NCI-H2029 (cell line): ENCODE data around the gene KXD1.

Experiments used
- DNase-seq: peaks from one replicate; lab custom pipeline; 2025; lab: John Stamatoyannopoulos, UW

Gene KXD1

DNA sequence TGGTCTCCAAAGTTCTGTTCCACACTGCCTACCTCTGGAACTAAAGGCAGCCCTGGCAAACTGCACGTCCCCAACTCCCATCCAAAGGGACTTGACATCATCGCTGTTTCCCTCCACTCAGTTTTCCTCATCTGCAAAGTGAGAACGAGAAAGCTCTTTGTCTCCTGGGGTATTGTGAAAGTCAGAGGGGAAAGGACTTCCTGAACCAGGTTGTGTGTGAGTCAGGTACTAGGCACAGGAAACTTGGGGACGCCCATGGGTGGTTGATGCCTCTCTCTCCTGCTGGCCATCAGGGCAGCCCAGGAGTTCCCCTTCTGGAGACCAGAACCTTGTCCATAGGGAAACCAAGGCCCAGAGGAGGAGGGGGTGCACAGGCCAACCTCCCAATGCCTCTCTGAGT, 44.2 kb downstream of the KXD1 start:
- no peak for DNase-seq

DNA sequence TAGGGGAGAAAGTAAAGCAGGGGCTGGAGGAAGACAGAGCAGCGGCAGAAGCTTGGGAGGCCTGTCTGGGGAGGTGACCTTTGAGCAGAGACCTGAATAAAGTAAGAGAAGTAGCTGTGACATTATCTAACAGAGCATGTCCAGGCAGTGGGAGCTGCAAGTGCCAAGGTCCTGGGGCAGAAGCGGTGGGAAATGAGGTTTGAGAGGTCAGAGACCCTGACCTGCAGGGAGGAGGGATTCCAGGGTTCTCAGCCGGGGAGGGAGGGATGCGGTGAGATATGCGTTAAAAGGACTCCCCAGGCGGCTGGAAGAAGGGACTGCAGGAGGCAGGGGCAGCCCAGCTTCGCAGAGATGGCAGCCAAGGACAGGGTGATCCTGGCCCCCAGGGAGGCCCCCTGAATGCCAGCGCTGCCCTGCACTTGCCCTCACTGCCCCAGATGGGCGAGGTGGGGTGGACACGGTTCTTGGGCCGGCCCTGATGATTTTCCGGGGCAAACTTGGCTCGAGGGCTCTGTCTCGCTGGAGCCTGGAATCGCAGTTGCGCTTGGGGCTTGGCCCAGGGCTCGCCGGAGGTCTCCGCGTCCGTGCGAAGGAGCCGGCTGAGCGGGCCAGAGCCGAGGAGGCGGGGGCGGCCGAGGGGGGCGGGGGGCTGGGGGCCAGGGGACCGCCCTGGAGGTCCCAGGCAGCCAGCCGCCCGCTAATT, 45.7 kb downstream of the KXD1 start:
- DNase-seq: no peak

DNA sequence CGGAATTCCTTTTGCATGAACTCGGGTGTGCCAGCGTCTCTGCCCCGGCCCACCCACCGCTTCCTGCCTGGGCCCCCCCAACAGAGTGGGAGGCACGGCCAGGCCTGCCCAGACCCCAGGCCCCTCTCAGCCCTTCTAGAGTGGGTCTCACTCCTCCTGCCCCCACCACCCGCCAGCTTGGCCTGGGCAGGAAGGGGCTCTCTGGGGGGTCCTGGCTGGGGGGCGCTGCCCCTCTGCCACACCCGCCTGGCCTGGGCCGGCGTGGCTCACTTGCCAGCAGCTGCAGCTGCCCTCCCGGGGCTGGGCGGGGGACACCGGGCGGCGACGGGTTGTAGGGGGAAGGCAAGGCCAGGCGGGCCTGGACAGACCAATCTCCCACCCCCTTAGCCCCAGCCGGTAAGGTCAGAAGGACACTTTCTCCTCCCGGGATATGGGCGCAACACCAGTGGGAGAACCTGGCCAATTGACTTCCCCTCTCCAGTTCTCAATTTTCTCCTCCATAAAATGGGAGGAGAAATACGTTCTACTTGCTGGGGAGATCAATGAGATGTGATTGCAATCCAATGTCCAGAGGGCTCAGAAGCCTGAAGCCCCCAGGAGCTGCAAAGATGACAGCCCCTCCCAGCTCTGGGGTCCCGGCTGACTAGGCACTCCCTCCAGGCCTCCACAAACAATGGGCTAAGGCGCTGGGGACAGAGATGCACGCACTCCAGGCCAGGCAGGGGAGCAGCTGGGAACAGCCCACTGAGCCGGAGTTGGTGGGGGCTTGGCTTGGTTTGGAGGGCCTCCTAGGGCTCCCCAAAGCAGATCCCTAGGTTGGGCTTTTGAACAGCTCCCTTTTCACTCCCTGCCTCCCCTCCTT, 46.5 kb downstream of the KXD1 start:
- DNase-seq: no peak

- DNase-seq: no peak
These were observed 47.1 kb downstream of the KXD1 start for GRCh38 chr19:18604820-18605159.

DNA sequence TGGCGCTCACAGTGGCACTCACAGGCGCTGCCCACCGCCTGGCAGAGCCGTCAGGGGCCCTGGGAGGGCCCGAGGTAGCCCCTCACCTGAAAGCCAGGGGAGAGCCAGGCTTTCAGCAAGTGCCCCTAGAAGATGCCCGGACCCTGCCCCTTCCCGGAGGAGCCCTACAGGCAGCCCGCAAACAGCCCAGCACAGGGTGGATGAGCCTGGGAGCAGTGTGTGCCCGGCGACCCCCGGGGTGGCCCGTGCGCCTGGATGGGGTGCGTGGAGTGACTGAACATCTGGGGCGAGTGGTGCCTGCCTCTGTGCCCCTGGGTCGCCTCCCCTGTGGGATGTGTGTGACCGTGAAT, 47.5 kb downstream of the KXD1 start:
- DNase-seq: no peak

DNA sequence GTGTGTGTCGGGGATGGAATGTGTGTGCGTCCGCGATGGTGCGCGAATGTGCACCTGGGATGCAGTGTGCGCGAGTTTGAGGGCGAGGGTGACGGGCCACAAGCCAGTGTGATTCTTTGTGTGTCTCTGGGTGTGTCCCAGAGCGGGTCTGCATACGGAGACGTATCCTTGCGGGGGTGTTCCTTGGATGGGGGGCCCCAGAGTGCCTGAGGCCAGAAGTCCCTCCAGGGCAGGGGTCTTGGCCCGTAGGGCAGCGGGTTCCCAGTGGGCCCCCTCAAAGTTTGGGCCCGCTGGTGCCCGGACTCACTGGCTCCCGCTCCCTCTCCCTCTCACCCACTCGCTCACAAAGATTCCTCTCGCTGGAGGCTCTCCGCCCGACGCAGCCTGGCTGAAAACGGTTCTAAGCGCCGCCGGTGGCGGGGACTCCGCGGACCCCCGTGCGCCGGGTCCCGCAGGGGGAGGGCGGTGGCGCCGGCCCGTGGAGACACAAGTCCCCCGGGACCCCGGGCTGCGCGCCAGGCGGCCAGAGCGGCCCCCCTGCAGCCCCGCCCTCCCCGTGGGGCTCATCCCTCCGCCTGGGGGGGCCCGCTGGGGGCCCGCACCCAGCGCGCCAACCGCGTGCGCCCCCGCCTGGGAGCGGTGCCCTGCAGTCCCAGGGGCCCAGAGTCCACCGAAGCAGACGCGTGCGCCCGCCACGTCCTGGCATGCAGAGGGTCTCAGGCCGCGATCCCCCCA, 48.0 kb downstream of the KXD1 start:
- DNase-seq: no peak

DNA sequence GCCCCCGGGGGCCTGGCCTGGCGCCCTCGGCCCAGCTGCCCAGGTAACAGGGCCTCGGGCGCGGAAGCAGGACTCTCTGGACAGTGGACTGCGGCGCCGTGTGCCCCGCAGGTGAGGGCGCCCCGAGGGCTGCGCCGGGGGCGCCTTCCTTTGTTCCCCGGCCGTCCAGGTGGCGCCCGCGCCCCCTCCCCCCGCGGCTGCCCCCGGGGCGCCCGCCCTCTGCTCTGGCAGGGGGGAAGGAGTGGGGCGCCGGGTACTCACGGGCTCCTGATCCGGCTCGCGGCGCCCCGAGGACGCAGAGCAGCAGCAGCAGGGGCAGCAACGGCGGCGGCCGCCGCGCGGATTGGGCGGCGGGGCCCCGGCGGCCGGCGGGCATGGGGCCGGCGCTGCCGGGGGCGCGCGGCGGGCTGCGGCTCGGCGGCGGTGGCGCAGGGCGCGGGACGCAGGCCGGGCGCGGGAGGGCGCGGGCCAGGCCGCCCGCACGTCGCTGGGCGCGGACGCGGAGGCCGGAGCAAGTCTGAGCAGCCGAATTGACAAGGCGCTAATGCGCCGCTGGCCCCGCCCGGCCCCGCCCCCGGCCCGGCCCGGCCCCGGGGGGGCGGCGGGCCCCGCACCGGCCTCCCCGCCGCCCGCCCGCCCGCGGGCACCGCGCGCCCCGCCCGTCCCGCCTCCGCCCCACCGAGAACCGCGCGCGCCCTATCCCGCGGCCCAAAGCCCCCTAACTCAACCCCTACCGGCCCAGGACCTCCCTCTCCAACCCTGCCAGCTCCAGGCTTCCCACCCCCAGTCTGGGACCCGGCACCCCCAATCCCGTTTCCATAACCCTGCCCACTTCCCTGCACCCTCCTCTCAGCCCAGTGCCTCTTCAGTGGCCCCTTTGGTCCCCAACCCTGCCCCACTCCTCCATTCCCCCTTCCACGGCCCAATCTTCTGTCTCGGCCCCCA, 48.9 kb downstream of the KXD1 start, which contains the start of gene CRLF1:
Gene CRLF1, minus strand, starts transcription at position 519 of the 945 bp plus-strand sequence. Its CDS starts 143 bp downstream, at position 376.
- no peak for DNase-seq

DNA sequence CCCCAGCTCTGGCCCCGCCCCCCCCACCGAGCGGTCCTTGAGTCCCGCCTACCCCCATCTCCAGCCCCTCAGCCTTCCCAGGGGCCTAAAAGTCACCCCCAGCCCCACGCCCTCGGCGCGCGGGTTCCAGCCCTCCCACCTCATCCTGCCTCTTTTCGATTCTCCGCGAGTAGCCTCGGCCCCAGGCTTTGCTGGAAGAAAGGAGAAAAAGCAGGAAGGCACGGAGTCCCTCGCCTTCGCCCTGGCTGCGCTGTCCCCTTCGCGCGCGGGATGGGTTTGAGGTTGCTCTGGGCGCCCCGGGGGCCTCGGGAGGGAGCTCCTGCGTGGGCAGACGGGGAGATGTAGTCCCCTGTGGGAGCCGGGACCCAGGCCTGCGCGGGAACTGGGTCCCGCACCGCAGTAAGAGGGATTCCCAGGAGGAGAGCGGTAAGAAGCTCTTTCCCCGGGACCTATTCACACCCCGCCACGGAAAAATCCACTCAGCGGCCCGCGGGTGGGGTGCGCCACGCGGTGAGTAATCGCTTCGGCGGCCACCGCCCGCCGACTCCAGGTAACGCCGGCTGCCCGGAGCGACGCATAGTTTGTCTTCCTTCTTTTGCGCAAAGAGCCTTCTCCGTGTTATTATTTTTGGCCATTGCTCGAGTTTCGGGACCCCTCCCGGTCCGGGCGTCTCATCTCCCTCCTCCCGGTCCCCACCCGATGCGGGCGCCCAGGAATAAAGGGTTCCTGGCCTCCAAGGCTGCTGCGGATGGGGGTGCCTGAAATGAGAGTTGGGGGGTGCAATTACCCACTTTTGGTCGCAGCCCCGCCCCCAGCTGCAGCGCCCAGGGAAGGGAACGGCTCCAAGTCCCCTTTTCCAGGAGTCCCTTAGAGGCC, 49.8 kb downstream of the KXD1 start:
- no peak for DNase-seq

GRCh38 chr19:18608102-18608804, 50.6 kb downstream of the KXD1 start:
- DNase-seq: no peak

DNA sequence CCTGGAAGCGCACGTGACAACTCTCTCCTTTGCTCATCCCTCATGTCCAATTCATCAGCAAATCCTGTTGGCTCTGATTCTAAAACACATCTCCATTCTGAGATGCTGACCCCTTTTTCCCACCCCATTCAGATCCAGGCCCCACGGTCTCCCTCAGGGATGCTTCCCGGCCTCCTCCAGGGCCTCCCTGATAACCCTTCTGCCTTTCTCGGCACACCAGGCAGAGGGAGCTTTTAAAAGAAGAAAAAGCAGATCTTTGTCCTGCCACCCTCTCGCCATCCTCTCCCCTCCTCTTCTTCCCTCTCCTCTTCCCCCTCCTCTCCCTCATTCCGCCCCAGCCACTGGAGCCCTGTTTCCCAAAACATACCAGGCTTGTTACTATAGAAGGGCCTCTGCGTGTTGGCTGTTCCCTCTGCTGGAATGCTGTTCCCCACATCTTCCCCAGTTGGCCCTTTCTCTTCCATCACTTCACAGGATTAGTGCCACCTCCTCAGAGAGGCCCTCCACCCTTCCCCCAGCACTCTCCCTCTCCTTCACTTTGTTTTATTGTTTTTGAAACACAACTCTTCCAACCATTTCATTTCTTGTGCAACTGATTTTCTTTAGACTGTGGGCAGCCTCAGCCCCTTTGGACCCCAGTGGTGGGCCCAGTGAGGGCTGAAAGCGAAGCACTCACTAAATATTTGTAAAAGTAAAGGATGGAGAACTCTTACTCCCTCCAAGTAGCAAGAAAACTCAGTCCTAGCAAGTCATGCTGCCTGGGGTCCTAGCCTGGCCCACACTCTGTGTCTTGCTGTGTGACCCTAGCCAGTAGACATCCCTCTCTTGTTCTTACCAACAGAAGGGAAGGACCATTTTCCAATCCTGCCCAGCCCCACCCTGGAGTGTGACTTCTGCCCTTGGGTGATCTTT, 51.4 kb downstream of the KXD1 start:
- no peak for DNase-seq

- no peak for DNase-seq
These were observed 52.0 kb downstream of the KXD1 start for GRCh38 chr19:18609717-18610051.

DNA sequence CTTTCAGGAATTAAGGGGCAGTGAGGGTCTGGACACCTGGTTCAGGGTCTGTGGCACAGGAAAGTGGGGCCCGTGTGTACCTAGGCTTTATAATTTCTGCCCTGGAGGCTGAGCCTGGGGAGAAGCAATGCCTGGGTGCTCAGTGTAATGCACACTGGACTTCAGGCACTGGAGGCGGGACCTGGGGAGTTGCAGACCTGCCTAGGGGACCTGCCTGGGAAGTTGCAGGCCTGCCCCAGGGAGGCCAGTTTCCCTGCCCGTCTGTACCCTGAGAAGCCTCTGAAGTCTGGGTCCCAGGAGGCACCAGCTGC, 52.5 kb downstream of the KXD1 start:
- no peak for DNase-seq

DNA sequence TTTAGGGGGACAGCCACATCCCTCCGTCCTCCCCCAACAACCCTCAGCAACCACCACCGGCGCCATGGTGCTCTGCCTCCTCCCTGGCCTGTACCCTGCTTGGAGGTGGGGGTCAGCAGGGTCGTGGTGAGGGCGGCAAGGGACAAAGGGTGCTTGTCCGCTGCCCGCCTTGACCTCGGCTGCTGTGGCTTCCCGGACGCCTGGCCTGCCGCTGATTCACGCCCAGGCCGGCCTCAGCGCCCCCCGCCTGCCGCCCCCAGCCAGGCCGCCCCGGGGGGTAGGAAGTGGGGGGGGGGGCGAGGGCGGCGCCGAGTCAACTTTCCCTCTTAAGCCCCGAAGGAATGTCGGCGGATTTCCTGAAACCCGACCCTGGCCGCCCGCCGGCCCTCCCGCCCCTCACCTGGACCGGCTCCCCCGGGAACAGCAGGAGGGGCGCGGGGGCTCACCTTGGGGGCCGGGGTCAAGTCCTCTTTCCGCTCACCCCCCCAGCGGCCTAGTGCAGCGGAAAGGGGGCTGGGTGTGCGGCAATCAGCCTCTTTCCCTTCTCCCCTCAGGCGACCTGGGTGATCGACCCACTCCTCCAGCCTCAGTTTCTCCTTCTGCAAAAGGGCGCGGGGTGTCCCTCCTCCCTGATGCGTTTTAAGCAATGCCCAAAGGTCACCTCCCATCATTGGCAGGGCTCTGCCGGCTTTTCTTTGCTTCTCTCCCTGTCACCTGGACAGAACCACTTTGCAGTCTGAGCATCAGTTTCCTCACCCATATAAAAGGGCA, 53.1 kb downstream of the KXD1 start:
- no peak for DNase-seq

- DNase-seq: no peak
These were observed 53.8 kb downstream of the KXD1 start for GRCh38 chr19:18611327-18612050.

GRCh38 chr19:18612051-18612771, 54.5 kb downstream of the KXD1 start:
- DNase-seq: no peak

DNA sequence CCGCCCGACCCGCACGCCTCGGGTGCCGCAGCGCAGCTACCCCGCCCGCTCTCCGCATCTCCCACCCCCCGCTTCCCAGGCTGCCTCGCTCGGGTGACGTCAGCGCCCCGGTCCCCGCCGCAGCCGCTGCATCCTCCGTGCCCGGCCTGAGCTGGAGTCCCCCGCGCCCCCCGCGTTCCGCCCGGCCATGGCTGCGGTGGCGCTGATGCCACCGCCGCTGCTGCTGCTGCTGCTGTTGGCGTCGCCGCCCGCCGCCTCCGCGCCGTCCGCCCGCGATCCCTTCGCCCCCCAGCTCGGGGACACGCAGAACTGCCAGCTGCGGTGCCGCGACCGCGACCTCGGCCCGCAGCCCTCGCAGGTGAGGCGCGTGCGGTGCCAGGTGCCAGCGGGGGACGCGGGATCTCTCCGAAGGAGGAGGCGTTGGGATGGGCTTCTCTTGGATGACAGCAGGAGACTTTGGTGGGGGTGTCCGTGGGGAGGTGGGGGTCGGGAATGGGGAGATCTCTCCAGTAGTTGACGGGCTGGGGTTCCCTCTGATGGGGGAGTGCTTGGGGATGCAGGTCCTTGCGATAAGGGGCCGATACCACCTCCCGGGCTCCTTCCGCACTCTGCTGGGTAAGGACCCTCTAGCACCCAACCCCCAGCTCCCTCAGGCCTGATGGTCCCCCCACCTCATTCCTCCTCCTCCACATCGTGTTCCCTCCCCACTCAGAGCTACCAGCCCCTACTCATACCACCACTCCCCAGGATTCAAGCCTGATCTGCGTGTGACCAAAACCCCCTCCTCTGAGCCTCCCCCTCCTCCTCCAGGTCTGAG, 55.3 kb downstream of the KXD1 start, which contains the start of gene TMEM59L:
Gene TMEM59L, plus strand, starts transcription at position 99 of the 817 bp plus-strand sequence. Its CDS starts 89 bp downstream, at position 188.
- no peak for DNase-seq
